ENCODE data around the gene ATP2C1.

The ATP2C1 gene

DNA sequence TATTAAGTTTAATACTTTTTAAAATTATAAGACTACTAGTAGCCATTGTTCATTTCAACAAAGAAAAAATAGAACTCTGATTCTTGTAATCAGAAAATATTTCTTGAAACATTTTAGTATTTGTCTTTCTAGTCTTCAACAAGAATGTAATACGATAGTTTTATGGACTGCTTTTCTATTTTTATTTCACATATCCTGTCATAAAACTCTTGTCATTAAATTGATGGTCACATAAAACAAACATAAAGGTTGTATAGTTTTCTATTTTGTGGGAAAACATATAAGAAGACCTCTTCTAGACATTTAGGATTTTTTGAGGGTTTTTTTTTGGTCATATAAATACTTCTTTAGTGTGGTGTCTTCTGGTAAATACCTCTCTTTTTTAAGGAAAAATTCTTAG is 62.4 kb downstream of the ATP2C1 start:
- WGBS (ENCODE audit: extremely low coverage, insufficient coverage, insufficient read length), result no CpG with 5 or more reads among the region's 1 CpG

DNA sequence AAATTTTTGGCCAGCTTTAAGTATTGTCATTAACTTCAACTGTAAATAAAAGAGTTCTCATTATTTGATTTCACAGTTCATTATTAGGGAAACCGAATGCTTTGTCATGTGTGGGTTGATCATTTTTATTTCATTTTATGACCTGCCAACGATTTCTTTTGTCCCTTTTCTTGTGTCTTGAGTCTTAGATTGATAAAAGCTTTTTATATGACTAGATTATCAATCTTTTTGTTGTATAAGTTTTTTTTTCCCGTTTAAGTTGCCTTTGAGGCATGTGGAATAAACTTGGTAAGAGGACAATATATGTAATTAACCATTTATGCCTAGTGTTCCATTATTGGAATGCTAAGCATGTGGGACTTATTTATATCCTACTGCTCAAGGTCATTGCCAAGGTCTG is 62.8 kb downstream of the ATP2C1 start:
- Histone ChIP-seq H2BK5ac (ENCODE audit: low read depth, low read length, poor library complexity) (no peak overlapping the region), H3K18ac (ENCODE audit: low read length) (no peak overlapping the region), H2BK12ac (ENCODE audit: low read length) (no peak overlapping the region), H3K36me3 (ENCODE audit: control insufficient read depth in 1 of 2, insufficient read depth in 2 of 2, low read length in 2 of 2) (peaks cover 2 to 9% of the 10 kb centered on the region in 2 experiments), H3K79me2 (ENCODE audit: control insufficient read depth, insufficient read depth, low read length, poor library complexity) (no peaks in the 10 kb centered on the region), H3K4ac (ENCODE audit: low read depth, low read length) (no peak overlapping the region), H3K23ac (ENCODE audit: low read length) (no peak overlapping the region), H3K4me1 (ENCODE audit: control insufficient read depth in 1 of 2, insufficient read depth in 2 of 2, low read length in 2 of 2) (no peaks in the 10 kb centered on the region), H3K4me2 (ENCODE audit: low read length) (no peak overlapping the region), H3K9me3 (ENCODE audit: insufficient read depth, low read depth, low read length) (no peaks in the 10 kb centered on the region), H3K4me3 (ENCODE audit: low read depth, low read length) (no peak overlapping the region), H2AFZ (ENCODE audit: insufficient read depth, low read length, poor library complexity) (no peak overlapping the region), H4K8ac (ENCODE audit: low read depth, low read length) (no peak overlapping the region), H2BK120ac (ENCODE audit: insufficient read depth, low read length, poor library complexity) (no peak overlapping the region), H4K12ac (ENCODE audit: low read depth, low read length) (no peak overlapping the region), H3K79me1 (ENCODE audit: low read length) (no peaks in the 10 kb centered on the region), H3K14ac (ENCODE audit: low read length) (no peak overlapping the region), H3K9ac (ENCODE audit: low read length) (no peak overlapping the region), H2AK5ac (ENCODE audit: low read length) (no peak overlapping the region), H3K27ac (ENCODE audit: low read depth, low read length) (no peak overlapping the region), H4K91ac (ENCODE audit: low read depth, low read length) (no peak overlapping the region), H3K27me3 (ENCODE audit: insufficient read depth, low read length) (no peaks in the 10 kb centered on the region)
- DNase-seq, result no peak
- no CpG with 5 or more reads among the region's 3 CpGs for WGBS (ENCODE audit: extremely low coverage, insufficient coverage, insufficient read length)

More for the DNA sequence above, 62.4 kb downstream of the ATP2C1 start:
- H3K23ac ChIP-seq (ENCODE audit: low read length), result no peak overlapping the region
- H2BK120ac ChIP-seq (ENCODE audit: insufficient read depth, low read length, poor library complexity), result no peak overlapping the region
- no peak overlapping the region for H3K18ac ChIP-seq (ENCODE audit: low read length)
- H3K4ac ChIP-seq (ENCODE audit: low read depth, low read length), result no peak overlapping the region
- H3K4me1 ChIP-seq (ENCODE audit: control insufficient read depth in 1 of 2, insufficient read depth in 2 of 2, low read length in 2 of 2), result no peaks in the 10 kb centered on the region
- no peaks in the 10 kb centered on the region for H3K27me3 ChIP-seq (ENCODE audit: insufficient read depth, low read length)
- no peak overlapping the region for H2BK12ac ChIP-seq (ENCODE audit: low read length)
- H3K4me3 ChIP-seq (ENCODE audit: low read depth, low read length), result no peak overlapping the region
- no peaks in the 10 kb centered on the region for H3K9me3 ChIP-seq (ENCODE audit: insufficient read depth, low read depth, low read length)
- H4K8ac ChIP-seq (ENCODE audit: low read depth, low read length), result no peak overlapping the region
- H3K79me1 ChIP-seq (ENCODE audit: low read length), result no peaks in the 10 kb centered on the region
- no peak overlapping the region for H3K27ac ChIP-seq (ENCODE audit: low read depth, low read length)
- no peak overlapping the region for H3K14ac ChIP-seq (ENCODE audit: low read length)
- no peak overlapping the region for H2AK5ac ChIP-seq (ENCODE audit: low read length)
- no peak overlapping the region for H2BK5ac ChIP-seq (ENCODE audit: low read depth, low read length, poor library complexity)
- no peak overlapping the region for H3K9ac ChIP-seq (ENCODE audit: low read length)
- H4K91ac ChIP-seq (ENCODE audit: low read depth, low read length), result no peak overlapping the region
- H3K79me2 ChIP-seq (ENCODE audit: control insufficient read depth, insufficient read depth, low read length, poor library complexity), result no peaks in the 10 kb centered on the region
- H3K36me3 ChIP-seq (ENCODE audit: control insufficient read depth in 1 of 2, insufficient read depth in 2 of 2, low read length in 2 of 2), result peaks cover 2 to 9% of the 10 kb centered on the region in 2 experiments
- no peak overlapping the region for H4K12ac ChIP-seq (ENCODE audit: low read depth, low read length)
- DNase-seq, result no peak
- H2AFZ ChIP-seq (ENCODE audit: insufficient read depth, low read length, poor library complexity), result no peak overlapping the region
- H3K4me2 ChIP-seq (ENCODE audit: low read length), result no peak overlapping the region

DNA sequence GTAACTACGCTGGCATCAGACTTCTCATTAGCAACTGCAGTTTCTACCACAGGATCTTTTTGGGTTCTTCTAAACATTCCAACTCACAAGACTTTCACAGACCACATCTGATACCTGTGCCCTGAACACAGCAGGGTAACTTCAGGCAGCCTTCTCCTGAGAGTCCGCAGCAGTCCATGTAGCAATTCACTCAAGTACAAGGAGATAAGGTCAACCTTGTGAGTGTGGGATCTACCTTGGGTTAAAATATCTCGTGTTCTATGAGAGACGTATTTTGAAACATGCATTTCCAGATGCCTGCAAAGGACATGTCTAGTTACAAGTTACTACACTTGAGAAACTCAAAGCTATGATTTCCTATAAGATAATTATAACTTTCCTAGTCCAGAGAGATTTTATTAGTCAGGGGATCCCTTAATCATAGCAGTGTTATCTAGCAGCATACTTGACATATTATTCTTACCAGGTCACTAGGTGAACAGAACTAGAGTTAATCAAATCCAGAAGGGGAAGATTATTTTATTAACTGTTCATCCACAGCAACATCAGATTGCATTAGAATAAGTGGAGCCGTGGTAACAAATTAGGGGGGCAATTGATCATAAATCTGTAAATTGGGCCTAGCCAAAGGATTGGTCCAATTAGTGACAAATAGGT is 66.4 kb downstream of the ATP2C1 start:
- H3K36me3 ChIP-seq (ENCODE audit: control insufficient read depth in 1 of 2, insufficient read depth in 2 of 2, low read length in 2 of 2), result peaks cover 2 to 3% of the 10 kb centered on the region in 2 experiments

DNA sequence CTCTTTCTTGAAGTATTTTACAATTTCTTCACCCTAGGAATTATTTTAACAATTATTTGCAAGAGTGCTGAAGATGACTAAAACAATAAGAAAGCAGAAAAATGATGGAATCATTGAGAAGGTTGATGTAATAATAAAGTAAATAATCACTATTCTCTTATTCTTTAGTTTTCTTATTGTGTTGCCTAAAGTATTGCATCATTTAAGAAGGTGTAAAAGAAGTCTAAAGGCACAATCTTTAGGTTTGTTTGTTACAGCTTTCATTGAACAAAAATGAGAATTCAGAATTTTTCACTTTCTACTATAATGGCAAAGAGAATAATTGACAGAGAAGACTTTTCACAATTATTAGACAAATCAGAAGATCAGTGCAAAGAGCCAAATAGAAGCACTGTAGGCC is 67.6 kb downstream of the ATP2C1 start:
- Histone ChIP-seq H3K4me2 (ENCODE audit: low read length) (no peak overlapping the region), H3K36me3 (ENCODE audit: control insufficient read depth in 1 of 2, insufficient read depth in 2 of 2, low read length in 2 of 2) (peaks cover 2 to 3% of the 10 kb centered on the region in 2 experiments), H2AK5ac (ENCODE audit: low read length) (no peak overlapping the region), H4K91ac (ENCODE audit: low read depth, low read length) (no peak overlapping the region), H2BK12ac (ENCODE audit: low read length) (no peak overlapping the region), H2BK5ac (ENCODE audit: low read depth, low read length, poor library complexity) (no peak overlapping the region), H3K79me2 (ENCODE audit: control insufficient read depth, insufficient read depth, low read length, poor library complexity) (no peaks in the 10 kb centered on the region), H3K4ac (ENCODE audit: low read depth, low read length) (no peak overlapping the region), H2AFZ (ENCODE audit: insufficient read depth, low read length, poor library complexity) (no peak overlapping the region), H3K27ac (ENCODE audit: low read depth, low read length) (no peak overlapping the region), H3K9ac (ENCODE audit: low read length) (no peak overlapping the region), H3K9me3 (ENCODE audit: insufficient read depth, low read depth, low read length) (no peaks in the 10 kb centered on the region), H3K18ac (ENCODE audit: low read length) (no peak overlapping the region), H3K4me3 (ENCODE audit: low read depth, low read length) (no peak overlapping the region), H4K8ac (ENCODE audit: low read depth, low read length) (no peak overlapping the region), H3K4me1 (ENCODE audit: control insufficient read depth in 1 of 2, insufficient read depth in 2 of 2, low read length in 2 of 2) (no peaks in the 10 kb centered on the region), H4K12ac (ENCODE audit: low read depth, low read length) (no peak overlapping the region), H3K79me1 (ENCODE audit: low read length) (no peaks in the 10 kb centered on the region), H2BK120ac (ENCODE audit: insufficient read depth, low read length, poor library complexity) (no peak overlapping the region), H3K14ac (ENCODE audit: low read length) (no peak overlapping the region), H3K23ac (ENCODE audit: low read length) (no peak overlapping the region), H3K27me3 (ENCODE audit: insufficient read depth, low read length) (no peaks in the 10 kb centered on the region)
- DNase-seq, result no peak

More for the DNA sequence above, 66.4 kb downstream of the ATP2C1 start:
- Histone ChIP-seq H4K8ac (ENCODE audit: low read depth, low read length) (no peak overlapping the region), H3K4me1 (ENCODE audit: control insufficient read depth in 1 of 2, insufficient read depth in 2 of 2, low read length in 2 of 2) (no peaks in the 10 kb centered on the region), H2BK120ac (ENCODE audit: insufficient read depth, low read length, poor library complexity) (no peak overlapping the region), H2BK5ac (ENCODE audit: low read depth, low read length, poor library complexity) (no peak overlapping the region), H3K79me2 (ENCODE audit: control insufficient read depth, insufficient read depth, low read length, poor library complexity) (no peaks in the 10 kb centered on the region), H3K9ac (ENCODE audit: low read length) (no peak overlapping the region), H4K91ac (ENCODE audit: low read depth, low read length) (no peak overlapping the region), H3K9me3 (ENCODE audit: insufficient read depth, low read depth, low read length) (no peaks in the 10 kb centered on the region), H4K12ac (ENCODE audit: low read depth, low read length) (no peak overlapping the region), H3K14ac (ENCODE audit: low read length) (no peak overlapping the region), H3K23ac (ENCODE audit: low read length) (no peak overlapping the region), H2AK5ac (ENCODE audit: low read length) (no peak overlapping the region), H3K18ac (ENCODE audit: low read length) (no peak overlapping the region), H2BK12ac (ENCODE audit: low read length) (no peak overlapping the region), H3K4me3 (ENCODE audit: low read depth, low read length) (no peak overlapping the region), H3K27ac (ENCODE audit: low read depth, low read length) (no peak overlapping the region), H2AFZ (ENCODE audit: insufficient read depth, low read length, poor library complexity) (no peak overlapping the region), H3K4ac (ENCODE audit: low read depth, low read length) (no peak overlapping the region), H3K79me1 (ENCODE audit: low read length) (no peaks in the 10 kb centered on the region), H3K27me3 (ENCODE audit: insufficient read depth, low read length) (no peaks in the 10 kb centered on the region), H3K4me2 (ENCODE audit: low read length) (no peak overlapping the region)
- peak in 1 of 2 donors; percentile 13 for DNase-seq
- whole genome bisulfite sequencing (ENCODE audit: extremely low coverage, insufficient coverage, insufficient read length), result no CpG with 5 or more reads among the region's 5 CpGs

Measured in trophoblast cell (in vitro differentiated cells and primary cell).